Loucy (cell line): ENCODE measurements around the gene ETS1.

ENCODE experiments used
- H2AFZ ChIP-seq: fragments of 200-600 bp; sonication (generic); 2 replicates; pipeline ENCODE4 v1.6.0; 2016; ENCODE audit warnings: antibody characterized with exemption, mild to moderate bottlenecking, low read length, moderate library complexity
- H3F3A ChIP-seq: fragments of 200-600 bp; 2 replicates; pipeline ENCODE4 v1.6.0; 2016; ENCODE audit warnings: antibody characterized with exemption, low read depth, mild to moderate bottlenecking
- H3K27me3 ChIP-seq: fragments of 200-600 bp; sonication (generic); 2 replicates; pipeline ENCODE4 v1.6.1; 2014; ENCODE audit warnings: low read length, mild to moderate bottlenecking; ENCODE audit not compliant: insufficient read depth, poor library complexity, severe bottlenecking
- H3K36me3 ChIP-seq: fragments of 200-600 bp; sonication (generic); 2 replicates; pipeline ENCODE4 v1.6.1; 2016; ENCODE audit warnings: low read length; ENCODE audit not compliant: insufficient read depth
- H3K4me1 ChIP-seq: fragments of 200-600 bp; sonication (generic); 2 replicates; pipeline ENCODE4 v1.5.1; 2014; ENCODE audit warnings: low read length, mild to moderate bottlenecking; ENCODE audit not compliant: insufficient read depth, poor library complexity, severe bottlenecking
- H3K4me2 ChIP-seq: fragments of 200-600 bp; sonication (generic); 2 replicates; pipeline ENCODE4 v1.6.0; 2014; ENCODE audit warnings: antibody characterized with exemption, low read length, low read depth, mild to moderate bottlenecking; ENCODE audit not compliant: poor library complexity, severe bottlenecking
- H3K4me3 ChIP-seq: fragments of 200-600 bp; sonication (generic); 2 replicates; pipeline ENCODE4 v1.5.1; 2014; ENCODE audit warnings: low read length, mild to moderate bottlenecking, mixed read lengths; ENCODE audit not compliant: poor library complexity, severe bottlenecking
- H3K79me2 ChIP-seq: fragments of 200-600 bp; sonication (generic); 2 replicates; pipeline ENCODE4 v1.6.1; 2014; ENCODE audit warnings: low read length; ENCODE audit not compliant: insufficient read depth
- H3K9ac ChIP-seq: fragments of 200-600 bp; sonication (generic); 2 replicates; pipeline ENCODE4 v1.6.0; 2014; ENCODE audit warnings: mild to moderate bottlenecking, low read depth, low read length, moderate library complexity; ENCODE audit not compliant: poor library complexity, severe bottlenecking
- H3K9me2 ChIP-seq: fragments of 200-600 bp; sonication (generic); replicated peaks from 2 replicates; pipeline ENCODE4 v1.6.1; 2016; ENCODE audit warnings: low read depth, low read length, mixed read lengths
- H3K9me3 ChIP-seq: fragments of 200-600 bp; sonication (generic); 2 replicates; pipeline ENCODE4 v1.6.1; 2014; ENCODE audit warnings: mild to moderate bottlenecking, antibody characterized with exemption, low read length, low read depth; ENCODE audit not compliant: insufficient read depth
- H4K20me1 ChIP-seq: fragments of 200-600 bp; sonication (generic); 2 replicates; pipeline ENCODE4 v1.6.0; 2014; ENCODE audit warnings: antibody characterized with exemption, low read length, mild to moderate bottlenecking; ENCODE audit not compliant: insufficient read depth, poor library complexity, severe bottlenecking
- EZH2phosphoT487 ChIP-seq: fragments of 200-600 bp; IDR thresholded peaks from 2 replicates; pipeline ENCODE4 v1.6.1; 2018; ENCODE audit warnings: antibody characterized with exemption, mild to moderate bottlenecking, moderate library complexity, borderline replicate concordance
- TF ChIP-seq, protein P1 (sequence below): fragments of 200-600 bp; sonication (generic); conservative IDR thresholded peaks from 2 replicates; pipeline ENCODE4 v1.5.1; 2014; ENCODE audit warnings: mild to moderate bottlenecking, antibody characterized with exemption, low read length

Gene ETS1

DNA sequence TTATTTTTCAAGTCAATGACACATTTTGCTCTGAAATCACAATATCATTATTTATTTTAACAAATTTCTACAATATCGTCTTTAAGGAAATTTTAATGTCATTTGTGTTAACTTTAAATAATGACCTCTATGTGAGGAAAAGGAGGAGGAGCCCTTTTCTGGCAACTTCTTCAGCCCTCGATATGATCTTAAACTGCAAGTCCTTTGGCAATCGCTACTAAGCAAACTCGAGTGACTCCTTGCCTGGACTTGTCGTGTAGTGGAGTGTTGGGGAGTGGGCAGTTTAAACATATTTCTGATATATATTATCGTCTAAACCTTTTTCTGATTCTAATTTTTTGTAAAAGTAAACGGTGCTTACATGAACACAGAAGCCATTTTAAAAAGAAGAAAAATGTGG lies 16.7 kb downstream of the ETS1 start:
- Histone ChIP-seq H3K27me3 (no peaks in the 10 kb centered on the region), H3K4me2 (no peak overlapping the region), H3K9ac (no peak overlapping the region), H2AFZ (no peak overlapping the region), H3F3A (no peaks in the 10 kb centered on the region), H3K36me3 (no peaks in the 10 kb centered on the region), H3K4me3 (no peak overlapping the region), H4K20me1 (no peaks in the 10 kb centered on the region), H3K9me3 (no peaks in the 10 kb centered on the region), H3K4me1 (peaks cover 20% of the 10 kb centered on the region), H3K9me2 (no peaks in the 10 kb centered on the region), H3K79me2 (no peaks in the 10 kb centered on the region)
- TF ChIP-seq EZH2phosphoT487 = no peak
- TF ChIP-seq, protein P1, sequence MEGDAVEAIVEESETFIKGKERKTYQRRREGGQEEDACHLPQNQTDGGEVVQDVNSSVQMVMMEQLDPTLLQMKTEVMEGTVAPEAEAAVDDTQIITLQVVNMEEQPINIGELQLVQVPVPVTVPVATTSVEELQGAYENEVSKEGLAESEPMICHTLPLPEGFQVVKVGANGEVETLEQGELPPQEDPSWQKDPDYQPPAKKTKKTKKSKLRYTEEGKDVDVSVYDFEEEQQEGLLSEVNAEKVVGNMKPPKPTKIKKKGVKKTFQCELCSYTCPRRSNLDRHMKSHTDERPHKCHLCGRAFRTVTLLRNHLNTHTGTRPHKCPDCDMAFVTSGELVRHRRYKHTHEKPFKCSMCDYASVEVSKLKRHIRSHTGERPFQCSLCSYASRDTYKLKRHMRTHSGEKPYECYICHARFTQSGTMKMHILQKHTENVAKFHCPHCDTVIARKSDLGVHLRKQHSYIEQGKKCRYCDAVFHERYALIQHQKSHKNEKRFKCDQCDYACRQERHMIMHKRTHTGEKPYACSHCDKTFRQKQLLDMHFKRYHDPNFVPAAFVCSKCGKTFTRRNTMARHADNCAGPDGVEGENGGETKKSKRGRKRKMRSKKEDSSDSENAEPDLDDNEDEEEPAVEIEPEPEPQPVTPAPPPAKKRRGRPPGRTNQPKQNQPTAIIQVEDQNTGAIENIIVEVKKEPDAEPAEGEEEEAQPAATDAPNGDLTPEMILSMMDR = no peak

DNA sequence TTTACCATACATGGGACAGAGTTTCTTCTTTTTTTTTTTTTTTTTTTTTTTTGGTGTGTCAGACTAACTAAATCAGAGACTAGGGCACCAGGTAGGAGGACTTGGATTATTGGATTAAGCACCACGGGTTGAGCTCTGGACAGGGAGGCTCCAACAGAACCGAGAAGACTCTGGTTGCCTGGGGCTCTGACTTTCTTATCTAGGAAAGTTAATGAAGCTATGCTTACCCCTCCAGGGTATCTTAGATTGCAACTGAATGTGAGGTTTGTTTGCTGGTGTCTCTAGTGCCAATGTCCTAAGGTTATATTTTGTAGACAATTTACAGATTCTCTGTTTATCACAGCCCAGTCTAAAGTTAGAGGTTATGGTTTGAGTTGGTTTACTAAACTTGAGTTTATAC lies 18.1 kb downstream of the ETS1 start:
- Histone ChIP-seq H3K4me1 (peaks cover 6% of the 10 kb centered on the region), H3K9ac (no peak overlapping the region), H3F3A (no peaks in the 10 kb centered on the region), H3K4me2 (no peak overlapping the region), H3K36me3 (no peaks in the 10 kb centered on the region), H3K79me2 (no peaks in the 10 kb centered on the region), H4K20me1 (no peaks in the 10 kb centered on the region), H3K27me3 (no peaks in the 10 kb centered on the region), H3K4me3 (no peak overlapping the region), H3K9me3 (no peaks in the 10 kb centered on the region), H3K9me2 (no peaks in the 10 kb centered on the region), H2AFZ (no peak overlapping the region)
- TF ChIP-seq, protein P1 = no peak
- no peak for TF ChIP-seq EZH2phosphoT487

DNA sequence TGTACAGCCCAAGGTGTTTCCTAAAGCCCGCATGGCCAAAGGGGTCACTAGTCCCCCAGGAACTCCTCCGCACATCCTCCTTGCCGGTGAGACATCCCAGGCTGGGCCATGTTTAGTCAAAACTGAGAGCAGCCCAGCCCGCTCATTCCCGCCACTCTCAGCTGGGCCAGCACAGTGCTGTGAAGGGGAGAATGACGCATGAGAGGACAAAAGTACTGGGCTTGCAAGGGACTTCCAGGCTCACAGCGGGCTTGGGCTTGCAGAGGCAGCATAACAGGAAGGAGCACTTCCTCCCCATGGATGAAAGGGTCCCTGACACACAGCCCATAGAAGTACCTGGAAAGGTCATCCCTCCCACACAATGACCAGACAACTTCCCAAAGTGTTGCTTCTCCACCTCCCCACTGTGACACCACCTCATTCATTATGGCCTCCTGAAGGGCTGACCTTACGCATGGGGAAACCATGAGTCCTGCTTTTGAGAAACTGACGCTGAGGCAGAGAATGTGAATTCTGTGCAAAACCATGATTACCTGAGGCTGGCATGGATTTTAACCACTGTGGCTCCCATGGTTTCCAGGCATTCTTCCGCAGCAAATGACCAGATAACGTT lies 19.1 kb downstream of the ETS1 start:
- no peak for TF ChIP-seq EZH2phosphoT487
- TF ChIP-seq, protein P1 = no peak
- no peak overlapping the region for H3K4me3 ChIP-seq
- H3K4me1 ChIP-seq = peaks cover 6% of the 10 kb centered on the region
- no peak overlapping the region for H3K4me2 ChIP-seq
- H3F3A ChIP-seq = no peaks in the 10 kb centered on the region
- H2AFZ ChIP-seq = no peak overlapping the region
- H3K9me3 ChIP-seq = no peaks in the 10 kb centered on the region
- H4K20me1 ChIP-seq = no peaks in the 10 kb centered on the region
- no peaks in the 10 kb centered on the region for H3K27me3 ChIP-seq
- H3K79me2 ChIP-seq = no peaks in the 10 kb centered on the region
- no peaks in the 10 kb centered on the region for H3K36me3 ChIP-seq
- no peak overlapping the region for H3K9ac ChIP-seq
- no peaks in the 10 kb centered on the region for H3K9me2 ChIP-seq
